OCI-LY3 (cell line): ENCODE data around the gene WNT7A.

Source experiments
- H2AFZ ChIP-seq: fragments of 200-600, 300-600 bp; shearing (Covaris generic); 2 replicates; pipeline ENCODE4 v1.6.0; 2014; ENCODE audit warnings: antibody characterized with exemption, low read depth, low read length
- H3K27ac ChIP-seq: fragments of 200-600, 300-600 bp; sonication (generic); 2 replicates; pipeline ENCODE4 v1.5.1; 2014; ENCODE audit warnings: mild to moderate bottlenecking, low read length, moderate library complexity, mixed read lengths
- H3K27me3 ChIP-seq: fragments of 200-600, 300-600 bp; sonication (generic); 2 replicates; pipeline ENCODE4 v1.6.1; 2014; ENCODE audit warnings: low read depth, low read length, mixed read lengths
- H3K36me3 ChIP-seq: fragments of 200-600, 300-600 bp; sonication (generic); replicated peaks from 2 replicates; pipeline ENCODE3; 2014; ENCODE audit warnings: low read depth, low read length, mixed read lengths
- H3K4me1 ChIP-seq: fragments of 300-600, 200-600 bp; sonication (generic); 2 replicates; pipeline ENCODE4 v1.6.1; 2014; ENCODE audit warnings: low read length, mixed read lengths
- H3K4me2 ChIP-seq: fragments of 200-600, 300-600 bp; sonication (generic); 2 replicates; pipeline ENCODE4 v1.6.1; 2014; ENCODE audit warnings: low read length, mixed read lengths
- H3K4me3 ChIP-seq: fragments of 300-600, 200-600 bp; sonication (generic); 2 replicates; pipeline ENCODE4 v1.5.1; 2014; ENCODE audit warnings: antibody characterized with exemption, mild to moderate bottlenecking, low read length, moderate library complexity
- H3K79me2 ChIP-seq: fragments of 300-600, 200-600 bp; shearing (Covaris generic); 2 replicates; pipeline ENCODE4 v1.6.1; 2014; ENCODE audit warnings: mild to moderate bottlenecking, low read length, mixed read lengths
- H3K9ac ChIP-seq: fragments of 300-600, 200-600 bp; shearing (Covaris generic); 2 replicates; pipeline ENCODE4 v1.6.0; 2014; ENCODE audit warnings: mild to moderate bottlenecking, low read length, moderate library complexity
- H3K9me3 ChIP-seq: fragments of 200-600, 300-600 bp; shearing (Covaris generic); 2 replicates; pipeline ENCODE4 v1.6.1; 2014; ENCODE audit warnings: low read length, mixed read lengths; ENCODE audit not compliant: insufficient read depth
- H4K20me1 ChIP-seq: fragments of 200-600, 300-600 bp; sonication (generic); 2 replicates; pipeline ENCODE4 v1.6.1; 2016; ENCODE audit warnings: low read length, mixed read lengths; ENCODE audit not compliant: insufficient read depth
- CTCF ChIP-seq: fragments of 200-600, 300-600 bp; sonication (generic); IDR thresholded peaks from 2 replicates; pipeline ENCODE4 v1.5.1; 2014; ENCODE audit warnings: antibody characterized with exemption, low read length, low read depth
- EZH2phosphoT487 ChIP-seq: fragments of 200-600 bp; shearing (Covaris generic); IDR thresholded peaks from 2 replicates; pipeline ENCODE4 v1.6.1; 2018; ENCODE audit warnings: antibody characterized with exemption, mixed run types, low read depth

The WNT7A gene

GRCh38 chr3:13851091-13851849 is 28.6 kb downstream of the WNT7A start:
- Histone ChIP-seq H3K9ac (no peak overlapping the region), H3K4me1 (peaks cover 32% of the 10 kb centered on the region), H3K9me3 (no peaks in the 10 kb centered on the region), H3K4me2 (peak overlapping the region; percentile 58), H3K27me3 (peaks cover 16% of the 10 kb centered on the region), H3K4me3 (peak overlapping the region; percentile 16; the same call in 1 of the 2 replicates), H3K27ac (no peak overlapping the region), H3K36me3 (no peaks in the 10 kb centered on the region), H2AFZ (no peak overlapping the region), H4K20me1 (no peaks in the 10 kb centered on the region), H3K79me2 (no peaks in the 10 kb centered on the region)
- TF ChIP-seq EZH2phosphoT487 (no peak), CTCF (no peak)

GRCh38 chr3:13850161-13850945 is 29.5 kb downstream of the WNT7A start:
- no peaks in the 10 kb centered on the region for H3K9me3 ChIP-seq
- H3K4me3 ChIP-seq = no peak overlapping the region
- H3K4me1 ChIP-seq = peaks cover 32% of the 10 kb centered on the region
- no peak overlapping the region for H3K4me2 ChIP-seq
- no peak overlapping the region for H3K27ac ChIP-seq
- peaks cover 14% of the 10 kb centered on the region for H3K27me3 ChIP-seq
- H3K36me3 ChIP-seq = no peaks in the 10 kb centered on the region
- no peak for TF ChIP-seq EZH2phosphoT487
- no peak for TF ChIP-seq CTCF
- H3K9ac ChIP-seq = no peak overlapping the region
- no peaks in the 10 kb centered on the region for H4K20me1 ChIP-seq
- H3K79me2 ChIP-seq = no peaks in the 10 kb centered on the region
- H2AFZ ChIP-seq = no peak overlapping the region

- no peaks in the 10 kb centered on the region for H3K36me3 ChIP-seq
Observed at GRCh38 chr3:13849018-13849417, 30.9 kb downstream of the WNT7A start.

More at GRCh38 chr3:13849018-13849417, 30.9 kb downstream of the WNT7A start:
- no peak for TF ChIP-seq EZH2phosphoT487
- TF ChIP-seq CTCF = no peak
- no peak overlapping the region for H3K4me2 ChIP-seq
- H3K4me3 ChIP-seq = no peak overlapping the region
- H3K27me3 ChIP-seq = peaks cover 14% of the 10 kb centered on the region
- no peaks in the 10 kb centered on the region for H3K79me2 ChIP-seq
- peaks cover 30% of the 10 kb centered on the region for H3K4me1 ChIP-seq
- H3K9me3 ChIP-seq = no peaks in the 10 kb centered on the region
- H4K20me1 ChIP-seq = no peaks in the 10 kb centered on the region
- H2AFZ ChIP-seq = no peak overlapping the region
- H3K9ac ChIP-seq = no peak overlapping the region
- no peak overlapping the region for H3K27ac ChIP-seq
